Measurements from ENCODE around the gene LTBP1. TPM values are rescaled to one million over a fixed set of nuclear protein-coding genes. Genes with fewer than 3 reads are reported as not detected.

LTBP1 gene
- total RNA-seq, 5 donors from 2014 or later (not counting 1 experiment from before 2014, with no cell fraction given), result 0.16 to 0.76 (median 0.43) TPM

- POLR2A ChIA-PET, result no interaction called here
- H3K27me3 ChIP-seq (replicated peaks in 1 of 2; ENCODE audit: control insufficient read depth in 2 of 2, extremely low read depth in 1 of 2, insufficient read depth in 2 of 2, low read length in 1 of 2), result no peaks in the 10 kb centered on the region
- ATAC-seq (replicated peaks in 1 of 4) (peak in 1 of 4 experiments; percentile 33), DNase-seq (no peak)
- Mint-ChIP-seq H3K4me3 (no peak overlapping the region), H3K27me3 (peaks cover 0 to 4% of the 10 kb centered on the region in 2 donors), H3K9me3 (no peaks in the 10 kb centered on the region), H3K36me3 (no peaks in the 10 kb centered on the region), H3K27ac (no peak overlapping the region), H3K4me1 (no peaks in the 10 kb centered on the region)
- 80% methylated on average over 3 of the region's 5 CpGs for WGBS (ENCODE audit: insufficient coverage)
- no peaks in the 10 kb centered on the region for H3K36me3 ChIP-seq (ENCODE audit: control insufficient read depth in 2 of 2, extremely low read depth in 1 of 2, insufficient read depth in 1 of 2, low read length in 1 of 2)
- H3K4me1 ChIP-seq (ENCODE audit: control insufficient read depth in 1 of 2, extremely low read depth in 1 of 2, insufficient read depth in 2 of 2, low read length in 2 of 2), result no peaks in the 10 kb centered on the region
- H3K4me3 ChIP-seq (ENCODE audit: control insufficient read depth in 1 of 2, extremely low read depth in 1 of 2, low read length in 1 of 2), result no peak overlapping the region
- CTCF ChIA-PET, result no interaction called here
- H3K9me3 ChIP-seq, result no peaks in the 10 kb centered on the region
- H3K27ac ChIP-seq (ENCODE audit: low read length), result no peak overlapping the region
Observed at GRCh38 chr2:33250417-33251029, 303.8 kb downstream of the LTBP1 start.

GRCh38 chr2:33256162-33256755, 309.5 kb downstream of the LTBP1 start:
- no peaks in the 10 kb centered on the region for H3K9me3 ChIP-seq
- Mint-ChIP-seq H3K27ac (no peak overlapping the region), H3K4me3 (no peak overlapping the region), H3K4me1 (no peaks in the 10 kb centered on the region), H3K36me3 (no peaks in the 10 kb centered on the region), H3K9me3 (no peaks in the 10 kb centered on the region), H3K27me3 (peaks cover 4% of the 10 kb centered on the region in 2 donors)
- POLR2A ChIA-PET, result interaction anchor here (0.5 to 0.6 kb wide), 3 partner anchors 239 to 721 kb away, joined by 3 to 4 read pairs (median 3); no protein-coding TSS in a partner anchor
- H3K4me1 ChIP-seq (ENCODE audit: control insufficient read depth in 1 of 2, extremely low read depth in 1 of 2, insufficient read depth in 2 of 2, low read length in 2 of 2), result no peaks in the 10 kb centered on the region
- H3K27ac ChIP-seq (ENCODE audit: low read length), result no peak overlapping the region
- H3K36me3 ChIP-seq (ENCODE audit: control insufficient read depth in 2 of 2, extremely low read depth in 1 of 2, insufficient read depth in 1 of 2, low read length in 1 of 2), result no peaks in the 10 kb centered on the region
- no peak for ATAC-seq (replicated peaks in 1 of 4)
- H3K4me3 ChIP-seq (ENCODE audit: control insufficient read depth in 1 of 2, extremely low read depth in 1 of 2, low read length in 1 of 2), result no peak overlapping the region
- CTCF ChIA-PET, result no interaction called here
- no peaks in the 10 kb centered on the region for H3K27me3 ChIP-seq (replicated peaks in 1 of 2; ENCODE audit: control insufficient read depth in 2 of 2, extremely low read depth in 1 of 2, insufficient read depth in 2 of 2, low read length in 1 of 2)
- DNase-seq, result no peak
- 50% methylated on average over 1 of the region's 6 CpGs for WGBS (ENCODE audit: insufficient coverage)

GRCh38 chr2:33258387-33258786, 311.6 kb downstream of the LTBP1 start:
- DNase-seq (no peak), ATAC-seq (replicated peaks in 1 of 4) (no peak)
- no peaks in the 10 kb centered on the region for H3K4me1 ChIP-seq (ENCODE audit: control insufficient read depth in 1 of 2, extremely low read depth in 1 of 2, insufficient read depth in 2 of 2, low read length in 2 of 2)
- POLR2A ChIA-PET, result no interaction called here
- Mint-ChIP-seq H3K27ac (no peak overlapping the region), H3K27me3 (peaks cover 4 to 7% of the 10 kb centered on the region in 2 donors), H3K9me3 (no peaks in the 10 kb centered on the region), H3K4me3 (no peak overlapping the region), H3K36me3 (no peaks in the 10 kb centered on the region), H3K4me1 (no peaks in the 10 kb centered on the region)
- 90% methylated on average over 2 of the region's 4 CpGs for WGBS (ENCODE audit: insufficient coverage)
- H3K36me3 ChIP-seq (ENCODE audit: control insufficient read depth in 2 of 2, extremely low read depth in 1 of 2, insufficient read depth in 1 of 2, low read length in 1 of 2), result no peaks in the 10 kb centered on the region
- H3K4me3 ChIP-seq (ENCODE audit: control insufficient read depth in 1 of 2, extremely low read depth in 1 of 2, low read length in 1 of 2), result no peak overlapping the region
- no peak overlapping the region for H3K27ac ChIP-seq (ENCODE audit: low read length)
- no peaks in the 10 kb centered on the region for H3K27me3 ChIP-seq (replicated peaks in 1 of 2; ENCODE audit: control insufficient read depth in 2 of 2, extremely low read depth in 1 of 2, insufficient read depth in 2 of 2, low read length in 1 of 2)
- CTCF ChIA-PET, result no interaction called here
- H3K9me3 ChIP-seq, result no peaks in the 10 kb centered on the region

GRCh38 chr2:33262097-33262496, 315.3 kb downstream of the LTBP1 start:
- Histone ChIP-seq H3K36me3 (ENCODE audit: control insufficient read depth in 2 of 2, extremely low read depth in 1 of 2, insufficient read depth in 1 of 2, low read length in 1 of 2) (no peaks in the 10 kb centered on the region), H3K4me3 (ENCODE audit: control insufficient read depth in 1 of 2, extremely low read depth in 1 of 2, low read length in 1 of 2) (no peak overlapping the region), H3K4me1 (ENCODE audit: control insufficient read depth in 1 of 2, extremely low read depth in 1 of 2, insufficient read depth in 2 of 2, low read length in 2 of 2) (no peaks in the 10 kb centered on the region), H3K9me3 (no peaks in the 10 kb centered on the region), H3K27ac (ENCODE audit: low read length) (no peak overlapping the region), H3K27me3 (replicated peaks in 1 of 2; ENCODE audit: control insufficient read depth in 2 of 2, extremely low read depth in 1 of 2, insufficient read depth in 2 of 2, low read length in 1 of 2) (peaks cover 0 to 4% of the 10 kb centered on the region in 2 experiments)
- no peak for ATAC-seq (replicated peaks in 1 of 4)
- no peak for DNase-seq
- CTCF ChIA-PET, result no interaction called here
- Mint-ChIP-seq H3K4me1 (no peaks in the 10 kb centered on the region), H3K4me3 (no peak overlapping the region), H3K27ac (no peak overlapping the region), H3K27me3 (peaks cover 1 to 7% of the 10 kb centered on the region in 2 donors), H3K9me3 (no peaks in the 10 kb centered on the region), H3K36me3 (no peaks in the 10 kb centered on the region)
- POLR2A ChIA-PET, result no interaction called here
- WGBS (ENCODE audit: insufficient coverage), result 78% methylated on average over 1 of the region's 4 CpGs

GRCh38 chr2:33264766-33265165, 318.0 kb downstream of the LTBP1 start:
- H3K9me3 Mint-ChIP-seq, result no peaks in the 10 kb centered on the region
- H3K9me3 ChIP-seq, result no peaks in the 10 kb centered on the region
- H3K36me3 ChIP-seq (ENCODE audit: control insufficient read depth in 2 of 2, extremely low read depth in 1 of 2, insufficient read depth in 1 of 2, low read length in 1 of 2), result no peaks in the 10 kb centered on the region
- no peak overlapping the region for H3K4me3 ChIP-seq (ENCODE audit: control insufficient read depth in 1 of 2, extremely low read depth in 1 of 2, low read length in 1 of 2)
- no peak overlapping the region for H3K27ac Mint-ChIP-seq
- peaks cover 3% of the 10 kb centered on the region in 2 donors for H3K27me3 Mint-ChIP-seq
- no peak for ATAC-seq (replicated peaks in 1 of 4)
- no peak overlapping the region for H3K4me3 Mint-ChIP-seq
- no peak for DNase-seq
- H3K4me1 ChIP-seq (ENCODE audit: control insufficient read depth in 1 of 2, extremely low read depth in 1 of 2, insufficient read depth in 2 of 2, low read length in 2 of 2), result no peaks in the 10 kb centered on the region
- H3K36me3 Mint-ChIP-seq, result no peaks in the 10 kb centered on the region
- peaks cover 0 to 5% of the 10 kb centered on the region in 2 experiments for H3K27me3 ChIP-seq (replicated peaks in 1 of 2; ENCODE audit: control insufficient read depth in 2 of 2, extremely low read depth in 1 of 2, insufficient read depth in 2 of 2, low read length in 1 of 2)
- 90% methylated on average over 2 of the region's 3 CpGs for whole genome bisulfite sequencing (ENCODE audit: insufficient coverage)
- no peak overlapping the region for H3K27ac ChIP-seq (ENCODE audit: low read length)
- POLR2A ChIA-PET, result no interaction called here
- CTCF ChIA-PET, result no interaction called here
- no peaks in the 10 kb centered on the region for H3K4me1 Mint-ChIP-seq

- ChIA-PET POLR2A (no interaction called here), CTCF (no interaction called here)
- Mint-ChIP-seq H3K4me3 (no peak overlapping the region), H3K4me1 (no peaks in the 10 kb centered on the region), H3K27me3 (peaks cover 3% of the 10 kb centered on the region in 2 donors), H3K9me3 (no peaks in the 10 kb centered on the region), H3K27ac (no peak overlapping the region), H3K36me3 (no peaks in the 10 kb centered on the region)
- H3K9me3 ChIP-seq, result no peaks in the 10 kb centered on the region
- DNase-seq (no peak), ATAC-seq (replicated peaks in 1 of 4) (no peak)
- peaks cover 0 to 5% of the 10 kb centered on the region in 2 experiments for H3K27me3 ChIP-seq (replicated peaks in 1 of 2; ENCODE audit: control insufficient read depth in 2 of 2, extremely low read depth in 1 of 2, insufficient read depth in 2 of 2, low read length in 1 of 2)
- no peaks in the 10 kb centered on the region for H3K36me3 ChIP-seq (ENCODE audit: control insufficient read depth in 2 of 2, extremely low read depth in 1 of 2, insufficient read depth in 1 of 2, low read length in 1 of 2)
- H3K4me3 ChIP-seq (ENCODE audit: control insufficient read depth in 1 of 2, extremely low read depth in 1 of 2, low read length in 1 of 2), result no peak overlapping the region
- 75% methylated on average over 4 of the region's 5 CpGs for WGBS (ENCODE audit: insufficient coverage)
- H3K4me1 ChIP-seq (ENCODE audit: control insufficient read depth in 1 of 2, extremely low read depth in 1 of 2, insufficient read depth in 2 of 2, low read length in 2 of 2), result no peaks in the 10 kb centered on the region
- H3K27ac ChIP-seq (ENCODE audit: low read length), result no peak overlapping the region
Observed at GRCh38 chr2:33265584-33266338, 319.0 kb downstream of the LTBP1 start.

All from T-cell (primary cell).